HL-60 (cell line): ENCODE measurements around the gene SLC30A3.

Experiments used
- SPI1 ChIP-seq: IDR thresholded peaks from 2 replicates; pipeline ENCODE4 v1.6.1; 2012; ENCODE audit warnings: low read depth, mild to moderate bottlenecking, borderline replicate concordance
- TF ChIP-seq, protein P1 (sequence below): IDR thresholded peaks from one replicate; pipeline ENCODE4 v1.5.1; 2011; ENCODE audit warnings: low read length, control low read depth, inconsistent platforms; ENCODE audit not compliant: insufficient read depth

DNA sequence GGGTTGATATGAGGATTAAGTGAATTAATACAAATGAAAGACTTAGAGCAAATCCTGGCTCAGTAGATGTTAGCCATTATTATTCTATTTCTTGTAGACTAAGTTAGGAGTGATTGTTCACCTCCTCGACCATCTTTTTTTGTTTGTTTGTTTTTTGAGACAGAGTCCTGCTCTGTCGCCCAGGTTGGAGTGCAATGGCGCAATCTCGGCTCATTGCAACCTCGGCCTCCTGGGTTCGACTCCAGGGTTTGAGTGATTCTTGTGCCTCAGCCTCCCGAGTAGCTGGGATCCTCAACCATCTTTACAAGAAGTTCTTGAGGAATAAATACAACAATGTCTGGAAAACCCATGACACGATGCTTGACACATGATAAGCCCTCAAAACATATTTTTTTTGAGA is 32.1 kb upstream of the SLC30A3 start:
- TF ChIP-seq, protein P1, sequence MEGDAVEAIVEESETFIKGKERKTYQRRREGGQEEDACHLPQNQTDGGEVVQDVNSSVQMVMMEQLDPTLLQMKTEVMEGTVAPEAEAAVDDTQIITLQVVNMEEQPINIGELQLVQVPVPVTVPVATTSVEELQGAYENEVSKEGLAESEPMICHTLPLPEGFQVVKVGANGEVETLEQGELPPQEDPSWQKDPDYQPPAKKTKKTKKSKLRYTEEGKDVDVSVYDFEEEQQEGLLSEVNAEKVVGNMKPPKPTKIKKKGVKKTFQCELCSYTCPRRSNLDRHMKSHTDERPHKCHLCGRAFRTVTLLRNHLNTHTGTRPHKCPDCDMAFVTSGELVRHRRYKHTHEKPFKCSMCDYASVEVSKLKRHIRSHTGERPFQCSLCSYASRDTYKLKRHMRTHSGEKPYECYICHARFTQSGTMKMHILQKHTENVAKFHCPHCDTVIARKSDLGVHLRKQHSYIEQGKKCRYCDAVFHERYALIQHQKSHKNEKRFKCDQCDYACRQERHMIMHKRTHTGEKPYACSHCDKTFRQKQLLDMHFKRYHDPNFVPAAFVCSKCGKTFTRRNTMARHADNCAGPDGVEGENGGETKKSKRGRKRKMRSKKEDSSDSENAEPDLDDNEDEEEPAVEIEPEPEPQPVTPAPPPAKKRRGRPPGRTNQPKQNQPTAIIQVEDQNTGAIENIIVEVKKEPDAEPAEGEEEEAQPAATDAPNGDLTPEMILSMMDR, result no peak
- TF ChIP-seq SPI1, result no peak
